Activated CD8-positive, alpha-beta T cell treated with anti-CD3 and anti-CD28 coated beads, Interleukin-2, amount 10 ng/mL, durations not matched to agents 7 days and 5 days (primary cell): ENCODE results near the gene CADM2. TPM values are rescaled to one million over a fixed set of nuclear protein-coding genes. Genes with fewer than 3 reads are reported as not detected.
A peak's percentile ranks its signal among the peaks of the same experiment; 100 is the strongest.
"Not testable (repeated sequence)": the region's sequence is repeated elsewhere in the genome, so short reads cannot be mapped to it uniquely, and the experiment has no call there.

ENCODE experiments used
- ATAC-seq: fragments of 150-1000 bp; cut with Tn5 transposase; one replicate; pipeline ENCODE4 v1.10.0; 2021; ENCODE audit warnings: moderate library complexity
- CTCF ChIA-PET: fragments of 350-600 bp; sonication (Branson Sonifier 250); formaldehyde crosslinking; loops from one replicate; lab custom pipeline; 2021; ENCODE audit warnings: antibody characterized with exemption; lab: Charles Lee
- POLR2A ChIA-PET: fragments of 350-600 bp; sonication (Branson Sonifier 250); formaldehyde crosslinking; loops from one replicate; lab custom pipeline; 2021; ENCODE audit warnings: antibody characterized with exemption; lab: Charles Lee
- DNase-seq: peaks from one replicate; pipeline ENCODE4 v3.0.0-alpha.2; 2020
- H3K27ac Mint-ChIP-seq: one replicate; pipeline ENCODE4 v1.8.0; 2021; ENCODE audit warnings: mild to moderate bottlenecking, mixed read lengths
- H3K27me3 Mint-ChIP-seq: one replicate; pipeline ENCODE4 v1.8.0; 2021; ENCODE audit warnings: low read depth, mixed read lengths
- H3K36me3 Mint-ChIP-seq: one replicate; pipeline ENCODE4 v1.8.0; 2021; ENCODE audit warnings: low read depth, mixed read lengths
- H3K4me1 Mint-ChIP-seq: one replicate; pipeline ENCODE4 v1.8.0; 2021; ENCODE audit warnings: low read depth, mixed read lengths
- H3K4me3 Mint-ChIP-seq: one replicate; pipeline ENCODE4 v1.8.0; 2021; ENCODE audit warnings: mild to moderate bottlenecking, mixed read lengths
- H3K9me3 Mint-ChIP-seq: one replicate; pipeline ENCODE4 v1.8.0; 2022; ENCODE audit warnings: mixed read lengths; ENCODE audit not compliant: insufficient read depth
- total RNA-seq, 2 experiments: library from RNA; stranded (reverse); gene quantifications; one replicate each; pipeline ENCODE4 v1.2.3, GENCODE V29; 2021

Gene CADM2
- total RNA-seq, 2 experiments from 2014 or later, result 0.21 to 0.29 TPM

DNA sequence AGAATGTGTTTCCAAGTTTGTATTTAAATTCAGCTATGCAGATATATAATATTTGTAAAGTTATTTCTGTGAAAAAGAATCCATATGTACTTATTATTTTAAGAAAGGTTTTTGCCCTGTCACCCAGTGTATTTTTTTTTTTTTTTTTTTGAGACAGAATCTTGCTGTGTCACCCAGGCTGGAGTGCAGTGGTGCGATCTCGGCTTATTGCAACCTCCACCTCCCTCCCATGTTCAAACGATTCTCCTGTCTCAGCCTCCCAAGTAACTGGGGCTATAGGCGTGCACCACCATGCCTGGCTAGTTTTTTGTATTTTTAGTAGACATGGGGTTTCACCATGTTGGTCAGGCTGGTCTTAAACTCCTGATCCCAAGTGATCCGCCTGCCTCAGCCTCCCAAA, 548.3 kb downstream of the CADM2 start:
- CTCF ChIA-PET, ATAC-seq, DNase-seq, H3K4me3 Mint-ChIP-seq, H3K27ac Mint-ChIP-seq, H3K4me1 Mint-ChIP-seq, H3K9me3 Mint-ChIP-seq, POLR2A ChIA-PET, H3K27me3 Mint-ChIP-seq, H3K36me3 Mint-ChIP-seq: not testable (repeated sequence)

DNA sequence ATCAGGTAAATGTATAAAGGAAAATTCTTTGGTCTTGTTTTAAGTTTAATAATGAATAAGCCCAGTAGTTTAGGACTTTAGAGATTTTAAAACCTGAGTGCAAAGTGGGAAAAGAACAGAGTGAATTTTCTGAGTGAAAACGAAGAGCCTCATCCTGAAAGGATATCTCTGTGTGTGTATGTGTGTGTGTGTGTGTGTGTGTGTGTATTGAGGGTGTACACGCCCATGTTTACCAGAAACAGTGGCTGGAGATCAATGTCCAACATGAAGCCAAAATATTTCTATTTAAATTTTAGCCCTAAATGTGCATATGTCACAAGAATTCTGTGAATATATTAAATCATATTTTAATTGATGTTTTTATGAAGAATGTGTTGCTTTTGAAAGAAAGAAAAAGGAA, 549.9 kb downstream of the CADM2 start:
- POLR2A ChIA-PET, result no interaction called here
- CTCF ChIA-PET, result no interaction called here

DNA sequence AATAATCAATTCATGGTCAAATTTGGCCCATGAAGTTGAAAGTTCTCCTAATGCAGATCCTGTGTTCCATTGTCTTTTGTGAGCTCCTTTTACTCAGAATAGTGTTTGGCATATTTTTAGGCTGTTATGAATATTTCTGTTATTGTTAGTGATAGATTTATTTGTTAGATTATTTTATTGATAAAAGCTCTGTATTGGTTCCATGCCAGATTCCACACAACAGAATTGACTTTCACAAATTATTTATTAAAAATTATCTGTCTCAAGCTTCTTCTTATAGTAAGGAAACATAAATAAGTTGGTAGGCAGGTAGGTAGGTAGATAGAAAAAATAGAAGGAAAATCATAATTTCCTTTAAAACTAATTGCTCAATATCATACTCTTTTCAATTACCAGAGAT, 557.4 kb downstream of the CADM2 start:
- DNase-seq (no peak), ATAC-seq (no peak)
- ChIA-PET POLR2A (no interaction called here), CTCF (no interaction called here)
- H3K36me3 Mint-ChIP-seq, result no peaks in the 10 kb centered on the region
- H3K27ac Mint-ChIP-seq, result no peak overlapping the region
- no peaks in the 10 kb centered on the region for H3K9me3 Mint-ChIP-seq
- no peaks in the 10 kb centered on the region for H3K4me1 Mint-ChIP-seq
- no peaks in the 10 kb centered on the region for H3K27me3 Mint-ChIP-seq
- H3K4me3 Mint-ChIP-seq, result no peak overlapping the region

More for the DNA sequence above, 549.9 kb downstream of the CADM2 start:
- H3K27me3 Mint-ChIP-seq, result no peaks in the 10 kb centered on the region
- H3K4me1 Mint-ChIP-seq, result no peaks in the 10 kb centered on the region
- ATAC-seq (no peak), DNase-seq (no peak)
- no peak overlapping the region for H3K27ac Mint-ChIP-seq
- no peak overlapping the region for H3K4me3 Mint-ChIP-seq
- peaks cover 5% of the 10 kb centered on the region for H3K9me3 Mint-ChIP-seq
- H3K36me3 Mint-ChIP-seq, result no peaks in the 10 kb centered on the region

DNA sequence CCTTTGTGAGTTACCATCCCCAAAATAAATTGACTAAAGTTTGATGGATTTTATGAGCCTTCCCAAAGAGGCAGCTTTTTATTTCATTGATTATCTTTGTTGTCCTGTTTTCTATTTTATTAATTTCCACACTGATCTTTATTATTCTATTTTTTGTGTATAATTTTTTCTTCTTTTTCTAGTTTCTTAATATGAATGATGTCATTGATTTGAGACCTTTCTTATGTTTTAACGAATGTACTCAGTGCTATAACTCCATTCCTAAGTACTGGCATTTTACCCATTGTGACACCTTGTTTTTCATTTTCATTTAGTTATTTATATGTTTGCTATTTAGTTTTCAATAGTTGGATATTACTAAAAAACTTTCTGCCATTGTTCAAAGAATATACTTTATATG, 565.3 kb downstream of the CADM2 start:
- ATAC-seq (no peak), DNase-seq (no peak)
- CTCF ChIA-PET, result no interaction called here
- Mint-ChIP-seq H3K36me3 (no peaks in the 10 kb centered on the region), H3K9me3 (peaks cover 5% of the 10 kb centered on the region), H3K4me1 (no peaks in the 10 kb centered on the region), H3K27ac (no peak overlapping the region), H3K27me3 (no peaks in the 10 kb centered on the region), H3K4me3 (no peak overlapping the region)
- POLR2A ChIA-PET, result no interaction called here

DNA sequence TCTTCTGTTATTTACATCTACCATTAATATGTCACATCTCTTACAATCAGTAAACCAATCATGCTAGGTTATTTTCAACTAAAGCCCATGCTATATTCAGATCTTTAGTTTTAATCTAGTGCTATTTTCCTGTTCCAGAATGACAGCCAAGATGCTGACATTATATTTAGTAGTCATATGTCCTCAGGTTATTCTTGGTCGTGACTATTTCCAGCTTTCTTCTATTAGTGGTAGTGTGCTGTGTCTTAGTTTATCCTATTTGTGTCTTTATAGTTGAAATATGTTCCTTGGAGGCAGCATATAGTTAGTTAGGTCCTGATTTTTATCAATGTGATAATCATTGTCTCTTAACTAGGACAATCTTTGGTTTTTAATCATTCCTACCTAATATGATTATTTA, 566.5 kb downstream of the CADM2 start:
- ATAC-seq, result no peak
- no peak overlapping the region for H3K27ac Mint-ChIP-seq
- no peaks in the 10 kb centered on the region for H3K36me3 Mint-ChIP-seq
- no peaks in the 10 kb centered on the region for H3K27me3 Mint-ChIP-seq
- H3K4me1 Mint-ChIP-seq, result no peaks in the 10 kb centered on the region
- no peak overlapping the region for H3K4me3 Mint-ChIP-seq
- H3K9me3 Mint-ChIP-seq, result peaks cover 11% of the 10 kb centered on the region
- POLR2A ChIA-PET, result no interaction called here
- CTCF ChIA-PET, result no interaction called here
- no peak for DNase-seq

DNA sequence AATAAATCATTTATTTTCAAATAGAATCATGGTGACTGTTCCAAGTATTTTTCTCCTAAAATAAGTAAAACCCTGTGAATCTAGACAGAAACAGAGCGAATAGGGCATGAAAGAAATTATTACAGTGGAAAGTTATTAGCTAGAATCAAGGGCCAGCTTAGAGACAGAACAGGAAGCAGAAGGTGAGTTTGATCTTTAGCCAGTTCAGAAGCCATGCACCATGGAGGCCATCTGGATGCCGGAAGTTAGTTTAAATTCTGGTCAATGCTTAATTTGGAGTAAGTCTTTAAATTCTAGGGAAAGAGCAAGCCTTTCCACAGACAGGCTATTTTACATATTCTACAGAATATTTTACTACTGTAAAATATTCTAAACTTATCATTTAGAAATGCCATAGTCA, 574.8 kb downstream of the CADM2 start:
- CTCF ChIA-PET, result no interaction called here
- Mint-ChIP-seq H3K4me1 (no peaks in the 10 kb centered on the region), H3K36me3 (no peaks in the 10 kb centered on the region), H3K27me3 (no peaks in the 10 kb centered on the region), H3K9me3 (peaks cover 12% of the 10 kb centered on the region), H3K27ac (no peak overlapping the region), H3K4me3 (no peak overlapping the region)
- DNase-seq (no peak), ATAC-seq (no peak)
- POLR2A ChIA-PET, result no interaction called here

DNA sequence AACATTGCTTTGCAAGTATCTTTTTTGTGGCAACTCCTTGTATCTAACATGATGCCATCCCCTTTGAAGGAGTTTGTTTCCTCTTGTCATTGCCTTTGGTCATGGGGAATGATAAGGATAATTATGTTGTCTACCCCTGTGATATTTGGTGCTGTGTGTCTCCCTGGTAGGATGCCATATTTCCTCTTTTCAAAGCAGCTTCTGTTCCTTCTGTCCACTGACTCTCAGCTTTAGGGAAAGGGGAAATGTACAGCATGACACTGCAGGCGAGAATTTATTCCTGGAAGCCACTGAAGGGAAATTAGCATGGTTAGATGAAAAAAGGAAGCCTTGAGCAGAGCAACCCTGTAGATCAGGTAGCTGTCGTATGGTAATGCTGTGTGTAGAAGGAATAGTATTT, 576.7 kb downstream of the CADM2 start:
- POLR2A ChIA-PET, result no interaction called here
- CTCF ChIA-PET, result no interaction called here
- H3K4me3 Mint-ChIP-seq, result no peak overlapping the region
- H3K9me3 Mint-ChIP-seq, result peaks cover 10% of the 10 kb centered on the region
- H3K27me3 Mint-ChIP-seq, result no peaks in the 10 kb centered on the region
- no peak for DNase-seq
- H3K27ac Mint-ChIP-seq, result no peak overlapping the region
- no peaks in the 10 kb centered on the region for H3K36me3 Mint-ChIP-seq
- no peaks in the 10 kb centered on the region for H3K4me1 Mint-ChIP-seq
- no peak for ATAC-seq

DNA sequence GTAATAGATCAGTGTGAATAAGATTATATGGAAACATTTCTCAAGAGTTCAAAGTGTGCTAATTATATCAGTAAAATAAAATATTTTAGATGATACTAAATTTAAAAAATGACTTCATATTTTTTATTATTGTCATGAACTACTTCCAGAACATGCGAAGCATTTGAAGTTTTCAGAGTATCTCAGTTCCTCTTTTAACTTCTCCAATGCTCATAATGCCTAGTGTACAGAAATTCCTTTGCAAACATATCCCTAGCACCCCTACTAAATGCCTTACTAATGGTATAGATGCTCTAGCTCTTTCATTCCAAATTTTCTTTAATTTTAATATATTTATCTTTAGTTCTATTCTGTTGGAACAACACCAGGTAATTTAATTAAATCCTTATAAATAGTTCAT, 580.4 kb downstream of the CADM2 start:
- no peak overlapping the region for H3K27ac Mint-ChIP-seq

DNA sequence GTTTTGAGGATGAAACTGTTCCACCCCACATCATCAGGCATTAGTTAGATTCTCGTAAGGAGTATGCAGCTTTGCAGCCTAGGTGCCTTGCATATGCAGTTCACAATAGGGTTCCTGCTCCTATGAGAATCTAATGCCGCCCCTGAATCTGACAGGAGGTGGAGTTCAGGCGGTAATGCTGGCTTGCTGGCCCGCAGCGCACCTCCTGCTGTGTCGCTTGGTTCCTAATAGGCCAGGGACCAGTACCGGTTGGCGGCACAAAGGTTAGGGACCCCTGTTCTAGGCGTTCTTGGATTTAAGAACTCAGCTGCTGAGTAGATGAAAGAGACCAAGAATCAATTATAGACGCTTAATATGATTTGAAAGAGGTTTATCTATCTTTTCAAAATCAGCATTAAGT, 595.4 kb downstream of the CADM2 start:
- Mint-ChIP-seq H3K9me3 (no peaks in the 10 kb centered on the region), H3K27me3 (no peaks in the 10 kb centered on the region), H3K4me1 (no peaks in the 10 kb centered on the region), H3K36me3 (no peaks in the 10 kb centered on the region), H3K27ac (no peak overlapping the region), H3K4me3 (no peak overlapping the region)
- DNase-seq (no peak), ATAC-seq (no peak)
- ChIA-PET CTCF (no interaction called here), POLR2A (no interaction called here)

More for the DNA sequence above, 580.4 kb downstream of the CADM2 start:
- ATAC-seq, result no peak
- H3K36me3 Mint-ChIP-seq, result no peaks in the 10 kb centered on the region
- no peaks in the 10 kb centered on the region for H3K4me1 Mint-ChIP-seq
- POLR2A ChIA-PET, result no interaction called here
- CTCF ChIA-PET, result no interaction called here
- no peak for DNase-seq
- no peaks in the 10 kb centered on the region for H3K27me3 Mint-ChIP-seq
- peaks cover 4% of the 10 kb centered on the region for H3K9me3 Mint-ChIP-seq
- no peak overlapping the region for H3K4me3 Mint-ChIP-seq

DNA sequence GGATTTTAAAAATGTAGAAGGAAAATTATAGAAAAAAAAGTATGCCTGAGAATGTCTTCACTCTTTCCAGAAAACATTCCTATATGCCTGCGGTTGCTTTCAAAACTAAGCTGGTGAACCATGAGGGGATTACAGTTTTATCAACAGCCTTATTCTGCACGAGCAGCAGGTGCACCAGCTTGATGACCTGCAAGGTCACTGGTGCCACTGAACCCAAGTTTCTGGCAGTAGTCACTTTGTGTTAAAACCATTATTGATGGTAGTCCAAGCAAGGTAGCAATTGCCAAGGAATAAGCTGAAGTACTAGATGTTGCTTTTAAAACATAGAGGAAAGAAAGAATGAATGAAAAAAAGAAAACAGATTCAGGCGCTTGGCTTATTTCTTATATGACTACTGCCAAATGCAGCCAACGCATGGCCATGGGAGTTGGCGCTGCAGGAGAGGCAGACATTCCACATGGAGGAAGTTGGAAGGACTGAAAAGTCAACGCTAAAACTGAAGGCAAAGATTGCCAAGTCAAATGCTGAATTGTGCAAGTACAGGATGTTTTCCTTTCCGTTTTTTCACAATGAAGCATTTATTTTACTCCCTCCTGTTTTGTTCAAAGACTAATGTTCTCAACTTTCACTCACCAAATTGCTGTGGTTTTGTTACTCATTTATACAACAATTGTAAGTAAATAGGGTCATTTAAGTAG, 601.4 kb downstream of the CADM2 start:
- Mint-ChIP-seq H3K4me3 (no peak overlapping the region), H3K27ac (no peak overlapping the region), H3K27me3 (no peaks in the 10 kb centered on the region), H3K4me1 (no peaks in the 10 kb centered on the region), H3K36me3 (no peaks in the 10 kb centered on the region), H3K9me3 (no peaks in the 10 kb centered on the region)
- ChIA-PET CTCF (interaction anchor here (2.2 kb wide), 1 partner anchor 14 kb away, joined by 6 read pairs; no protein-coding TSS in a partner anchor), POLR2A (no interaction called here)
- DNase-seq (no peak), ATAC-seq (no peak)

DNA sequence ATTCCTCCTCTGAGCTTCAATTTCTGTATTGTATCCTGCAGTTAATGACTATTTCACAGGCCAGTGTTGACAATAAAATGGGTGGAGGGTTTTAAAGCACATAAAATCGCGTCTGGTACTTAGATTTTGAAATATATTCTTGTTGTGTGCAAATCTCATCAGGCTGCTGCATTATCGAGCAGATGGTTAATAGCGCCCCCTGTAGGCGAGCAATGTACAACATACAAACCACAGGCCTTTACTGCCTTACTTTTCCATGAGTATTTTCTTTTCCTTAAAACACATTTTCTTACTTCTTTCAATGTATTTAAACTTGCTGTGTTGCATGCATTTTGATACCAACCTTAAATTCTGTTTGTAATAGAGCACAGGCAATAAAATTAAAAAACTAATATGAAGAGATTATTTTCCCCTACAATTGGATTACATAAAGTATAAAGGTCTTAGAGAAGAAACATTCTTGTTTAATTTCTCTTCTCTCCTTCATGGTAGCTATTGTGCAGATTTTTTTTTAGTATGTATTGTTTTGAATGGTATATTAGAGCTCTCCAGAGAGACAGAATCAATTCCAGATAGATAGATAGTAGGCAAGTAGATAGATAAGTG, 608.4 kb downstream of the CADM2 start:
- ATAC-seq, result no peak
- Mint-ChIP-seq H3K4me3 (no peak overlapping the region), H3K27me3 (no peaks in the 10 kb centered on the region), H3K4me1 (no peaks in the 10 kb centered on the region), H3K27ac (no peak overlapping the region), H3K36me3 (no peaks in the 10 kb centered on the region), H3K9me3 (no peaks in the 10 kb centered on the region)
- POLR2A ChIA-PET, result no interaction called here
- CTCF ChIA-PET, result interaction anchor here (1.2 kb wide), 1 partner anchor 9 kb away, joined by 4 read pairs; no protein-coding TSS in a partner anchor
- DNase-seq, result peak; percentile 44

DNA sequence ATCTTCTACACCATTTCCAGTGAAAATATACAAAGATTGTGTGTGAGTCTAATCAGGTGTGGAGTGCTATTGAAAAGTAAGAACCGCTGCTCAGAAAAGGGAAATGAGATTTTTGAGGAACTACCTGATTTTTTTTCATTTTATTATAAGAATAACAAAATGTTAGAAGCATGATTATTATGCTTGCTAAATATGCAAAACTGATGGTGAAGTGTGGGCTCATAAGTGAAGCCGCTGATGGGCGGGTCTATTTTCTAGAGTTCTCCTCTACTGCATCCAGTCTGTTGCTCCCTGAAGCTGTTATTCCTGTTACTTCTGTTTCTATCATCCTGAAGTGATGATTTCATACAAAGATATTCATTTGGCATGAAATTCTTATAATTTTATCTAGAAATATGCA, 612.0 kb downstream of the CADM2 start:
- Mint-ChIP-seq H3K27me3 (no peaks in the 10 kb centered on the region), H3K4me1 (no peaks in the 10 kb centered on the region), H3K36me3 (no peaks in the 10 kb centered on the region), H3K4me3 (no peak overlapping the region), H3K9me3 (no peaks in the 10 kb centered on the region), H3K27ac (no peak overlapping the region)
- ChIA-PET CTCF (no interaction called here), POLR2A (no interaction called here)
- ATAC-seq, result no peak
- no peak for DNase-seq
